ENCODE data around the gene MAMDC2. TPM values are rescaled to one million over a fixed set of nuclear protein-coding genes. Genes with fewer than 3 reads are reported as not detected.
A peak's percentile ranks its signal among the peaks of the same experiment; 100 is the strongest.

Gene MAMDC2
- total and polyA plus RNA-seq, 2 donors from 2014 or later, result 1.5 to 7.1 TPM

DNA sequence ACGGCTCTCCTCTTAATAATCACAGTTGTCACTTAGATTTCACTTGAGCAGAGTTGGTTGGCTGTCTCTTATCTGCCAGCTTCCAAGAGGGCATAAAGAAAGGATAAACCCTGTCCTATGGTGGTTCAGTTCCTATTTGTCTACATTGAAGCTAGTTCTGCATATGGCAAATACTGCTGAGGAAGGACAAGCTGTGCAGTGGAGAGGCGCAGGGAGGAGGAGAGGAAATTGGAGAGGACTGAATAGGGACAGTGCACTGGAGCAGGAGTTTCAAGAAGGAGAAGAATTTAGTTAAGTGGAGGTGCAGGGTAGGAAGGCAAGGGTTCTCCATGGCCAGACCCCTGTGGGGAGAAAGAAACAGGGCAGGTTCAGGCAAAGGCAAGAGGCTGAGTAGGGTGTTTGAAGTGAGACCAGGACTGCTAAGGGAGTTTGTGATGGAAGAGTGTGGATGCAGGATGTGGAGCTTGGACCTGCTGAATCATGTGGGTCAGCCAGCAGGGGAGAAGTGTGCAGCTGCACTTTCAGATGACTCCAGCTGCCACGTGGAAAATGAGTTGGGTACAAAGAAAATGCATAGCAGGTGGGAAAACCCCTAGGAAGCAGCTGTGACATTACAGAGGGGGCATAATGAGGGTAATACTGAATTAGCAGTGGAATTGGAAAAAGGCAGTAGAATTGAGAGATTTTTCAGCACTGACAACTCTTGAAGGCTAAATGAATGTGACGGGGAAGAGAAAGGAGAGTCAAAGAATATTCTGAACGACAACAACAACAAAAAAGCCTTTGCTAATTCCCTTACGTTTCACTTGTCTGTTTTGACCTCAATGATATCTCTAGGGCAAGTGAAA lies 66.8 kb downstream of the MAMDC2 start:
- no peak overlapping the region for H3K9ac ChIP-seq (ENCODE audit: low read length in 3 of 3)
- H3K27me3 ChIP-seq (ENCODE audit: control insufficient read depth, insufficient read depth, low read length), result no peaks in the 10 kb centered on the region
- no peaks in the 10 kb centered on the region for H3K4me1 ChIP-seq (ENCODE audit: control insufficient read depth in 2 of 3, insufficient read depth in 2 of 3, low read depth in 1 of 3, low read length in 3 of 3)
- no peaks in the 10 kb centered on the region for H3K36me3 ChIP-seq (ENCODE audit: control insufficient read depth in 2 of 3, insufficient read depth in 3 of 3, low read length in 3 of 3)
- no peak for DNase-seq
- no peaks in the 10 kb centered on the region for H3K9me3 ChIP-seq (ENCODE audit: control insufficient read depth in 2 of 3, insufficient read depth in 1 of 3, low read length in 3 of 3)
- TF ChIP-seq, protein P1, sequence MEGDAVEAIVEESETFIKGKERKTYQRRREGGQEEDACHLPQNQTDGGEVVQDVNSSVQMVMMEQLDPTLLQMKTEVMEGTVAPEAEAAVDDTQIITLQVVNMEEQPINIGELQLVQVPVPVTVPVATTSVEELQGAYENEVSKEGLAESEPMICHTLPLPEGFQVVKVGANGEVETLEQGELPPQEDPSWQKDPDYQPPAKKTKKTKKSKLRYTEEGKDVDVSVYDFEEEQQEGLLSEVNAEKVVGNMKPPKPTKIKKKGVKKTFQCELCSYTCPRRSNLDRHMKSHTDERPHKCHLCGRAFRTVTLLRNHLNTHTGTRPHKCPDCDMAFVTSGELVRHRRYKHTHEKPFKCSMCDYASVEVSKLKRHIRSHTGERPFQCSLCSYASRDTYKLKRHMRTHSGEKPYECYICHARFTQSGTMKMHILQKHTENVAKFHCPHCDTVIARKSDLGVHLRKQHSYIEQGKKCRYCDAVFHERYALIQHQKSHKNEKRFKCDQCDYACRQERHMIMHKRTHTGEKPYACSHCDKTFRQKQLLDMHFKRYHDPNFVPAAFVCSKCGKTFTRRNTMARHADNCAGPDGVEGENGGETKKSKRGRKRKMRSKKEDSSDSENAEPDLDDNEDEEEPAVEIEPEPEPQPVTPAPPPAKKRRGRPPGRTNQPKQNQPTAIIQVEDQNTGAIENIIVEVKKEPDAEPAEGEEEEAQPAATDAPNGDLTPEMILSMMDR (IDR thresholded peaks at IDR 0.05; ENCODE audit: borderline replicate concordance, extremely low read depth, insufficient read depth), result no peak
- no peak overlapping the region for H3K4me3 ChIP-seq (ENCODE audit: low read length in 3 of 3)
- FAIRE-seq, result no peak
- intact Hi-C loops (cut with DNase I), result loop anchor here (5.0 kb wide), 1 partner anchor 138 kb away; no protein-coding TSS in a partner anchor
- no peak overlapping the region for H3K27ac ChIP-seq (ENCODE audit: low read depth in 2 of 2, low read length in 2 of 2)

DNA sequence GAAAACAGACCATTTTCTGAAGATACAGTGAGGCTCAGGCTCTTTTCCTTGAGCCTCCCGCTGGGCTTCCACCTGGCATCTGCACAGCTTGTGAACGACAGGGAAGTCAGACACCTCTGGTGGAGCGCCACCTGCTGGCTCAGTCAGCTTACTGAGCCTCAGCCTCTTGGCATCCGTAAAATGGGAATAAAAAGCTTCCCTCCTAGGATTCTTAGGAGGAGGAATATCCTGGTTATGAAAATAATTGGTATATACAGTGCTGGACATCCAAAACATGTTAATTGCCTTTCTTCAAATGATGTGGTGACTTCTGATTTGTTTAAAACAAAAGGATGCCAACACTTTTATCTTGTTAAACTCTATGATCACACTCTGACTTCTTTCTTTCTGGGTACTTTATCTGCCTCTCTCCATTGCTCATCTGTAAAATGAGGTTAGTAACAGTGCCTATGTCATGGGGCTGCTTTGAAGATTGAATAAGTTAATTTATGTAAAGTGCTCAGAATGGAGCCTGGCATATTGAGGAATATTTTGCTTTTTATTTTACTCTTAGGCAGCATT lies 67.5 kb downstream of the MAMDC2 start:
- intact Hi-C loops (cut with DNase I), result loop anchor here (5.0 kb wide), 1 partner anchor 139 kb away; no protein-coding TSS in a partner anchor
- Histone ChIP-seq H3K27ac (ENCODE audit: low read depth in 2 of 2, low read length in 2 of 2) (no peak overlapping the region), H3K4me1 (ENCODE audit: control insufficient read depth in 2 of 3, insufficient read depth in 2 of 3, low read depth in 1 of 3, low read length in 3 of 3) (no peaks in the 10 kb centered on the region), H3K9me3 (ENCODE audit: control insufficient read depth in 2 of 3, insufficient read depth in 1 of 3, low read length in 3 of 3) (no peaks in the 10 kb centered on the region), H3K9ac (ENCODE audit: low read length in 3 of 3) (no peak overlapping the region), H3K27me3 (ENCODE audit: control insufficient read depth, insufficient read depth, low read length) (no peaks in the 10 kb centered on the region), H3K4me3 (ENCODE audit: low read length in 3 of 3) (no peak overlapping the region), H3K36me3 (ENCODE audit: control insufficient read depth in 2 of 3, insufficient read depth in 3 of 3, low read length in 3 of 3) (no peaks in the 10 kb centered on the region)
- TF ChIP-seq, protein P1 (IDR thresholded peaks at IDR 0.05; ENCODE audit: borderline replicate concordance, extremely low read depth, insufficient read depth), result peak; percentile 83
- FAIRE-seq, result no peak
- peak in 4 of 5 donors; percentile 50 to 67 (median 58) for DNase-seq

DNA sequence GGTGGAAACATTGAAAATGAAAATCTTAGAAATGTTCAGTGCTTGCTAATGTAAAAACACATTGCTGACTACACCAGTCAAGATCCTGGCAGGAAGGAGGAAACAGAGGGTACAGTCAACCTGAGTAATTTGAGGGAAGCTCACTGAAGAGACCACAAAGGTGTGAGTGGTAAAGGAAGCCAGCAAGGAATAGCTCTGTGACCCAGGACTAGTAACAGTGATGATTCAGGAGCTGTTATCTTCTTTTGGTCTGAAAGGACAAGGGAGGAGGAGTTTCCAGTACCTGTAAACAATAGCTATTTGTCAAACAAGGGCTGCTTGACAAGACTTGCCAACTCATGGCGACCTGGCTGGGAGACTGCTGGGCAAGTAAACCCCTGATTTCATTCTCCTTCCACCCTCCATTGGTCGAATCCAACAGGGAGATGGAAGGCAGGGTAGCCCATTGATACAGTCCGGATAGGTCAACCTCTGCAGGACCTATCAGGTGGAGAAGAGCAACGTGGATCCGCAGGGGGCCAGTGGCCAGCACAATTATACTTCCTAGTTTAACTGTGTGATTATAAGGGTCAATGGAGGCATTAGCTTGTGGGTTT lies 68.1 kb downstream of the MAMDC2 start:
- H3K36me3 ChIP-seq (ENCODE audit: control insufficient read depth in 2 of 3, insufficient read depth in 3 of 3, low read length in 3 of 3), result no peaks in the 10 kb centered on the region
- no peaks in the 10 kb centered on the region for H3K9me3 ChIP-seq (ENCODE audit: control insufficient read depth in 2 of 3, insufficient read depth in 1 of 3, low read length in 3 of 3)
- intact Hi-C loops (cut with DNase I), result loop anchor here (5.0 kb wide), 1 partner anchor 139 kb away; no protein-coding TSS in a partner anchor
- no peaks in the 10 kb centered on the region for H3K27me3 ChIP-seq (ENCODE audit: control insufficient read depth, insufficient read depth, low read length)
- H3K4me3 ChIP-seq (ENCODE audit: low read length in 3 of 3), result no peak overlapping the region
- TF ChIP-seq, protein P1 (IDR thresholded peaks at IDR 0.05; ENCODE audit: borderline replicate concordance, extremely low read depth, insufficient read depth), result no peak
- H3K27ac ChIP-seq (ENCODE audit: low read depth in 2 of 2, low read length in 2 of 2), result no peak overlapping the region
- H3K4me1 ChIP-seq (ENCODE audit: control insufficient read depth in 2 of 3, insufficient read depth in 2 of 3, low read depth in 1 of 3, low read length in 3 of 3), result no peaks in the 10 kb centered on the region
- FAIRE-seq (no peak), DNase-seq (no peak)
- H3K9ac ChIP-seq (ENCODE audit: low read length in 3 of 3), result no peak overlapping the region
